HCT116 (cell line): ENCODE data around the gene SLC13A4. TPM values are rescaled to one million over a fixed set of nuclear protein-coding genes. Genes with fewer than 3 reads are reported as not detected.

ENCODE experiments used
- ATAC-seq: fragments of 200-7000 bp; cut with Tn5 transposase; 2 replicates; pipeline ENCODE4 v1.9.1; 2020; ENCODE audit warnings: mild to moderate bottlenecking, moderate library complexity
- BruUV-seq: library from RNA; stranded (reverse); fragments of 400-500 nt; replicated peaks from 2 replicates; lab custom pipeline; 2021; lab: Mats Ljungman, UMichigan
- CTCF ChIA-PET: fragments of 300-600 bp; sonication (Branson Sonifier 250); formaldehyde crosslinking; loops from one replicate; lab custom pipeline; 2021; ENCODE audit warnings: antibody characterized with exemption; lab: Charles Lee
- POLR2A ChIA-PET: fragments of 300-600, 350-600 bp; sonication (Branson Sonifier 250); formaldehyde crosslinking; loops from one replicate; lab custom pipeline; 2021; ENCODE audit warnings: antibody characterized with exemption; lab: Charles Lee
- RAD21 ChIA-PET, 2 experiments: fragments of 300-600 bp; sonication (Branson Sonifier 250); formaldehyde crosslinking; loops; one replicate each; lab custom pipeline; 2023; ENCODE audit warnings: low total read pairs in 2 of 2; ENCODE audit not compliant: uncharacterized antibody in 2 of 2, unreplicated experiment in 2 of 2, low non-redundant PET in 1 of 2; lab: Charles Lee
- DNase-seq: peaks from one replicate; pipeline ENCODE4 v3.0.0-alpha.2; 2010; ENCODE audit warnings: low read depth, low spot score
- H2AFZ ChIP-seq: fragments of 200-600 bp; shearing (Covaris generic), sonication (generic); 2 replicates; pipeline ENCODE4 v1.6.1; 2017; ENCODE audit warnings: low read depth, mixed run types, mixed read lengths, antibody characterized with exemption, low read length; ENCODE audit not compliant: poor library complexity, severe bottlenecking
- H3K27ac ChIP-seq: 2 replicates; pipeline ENCODE4 v1.5.1; 2012; ENCODE audit warnings: low read depth, low read length
- H3K27me3 ChIP-seq: fragments of 200-600 bp; sonication (generic); 2 replicates; pipeline ENCODE4 v1.6.1; 2016; ENCODE audit warnings: mixed run types, low read length, mixed read lengths; ENCODE audit not compliant: insufficient read depth
- H3K36me3 ChIP-seq, 2 experiments: fragments of 200-500 bp in 1 of 2; fragments of 200-600 bp in 1 of 2; sonication (Bioruptor generic) in 1 of 2; sonication (generic) in 1 of 2; 2 replicates each; pipeline versions ENCODE4 v1.5.1 to v1.6.1; 2014 to 2016; ENCODE audit warnings: low read length in 2 of 2, inconsistent platforms in 1 of 2, mixed read lengths in 1 of 2, mixed run types in 1 of 2; ENCODE audit not compliant: insufficient read depth in 2 of 2, control insufficient read depth in 1 of 2
- H3K4me1 ChIP-seq, 2 experiments: fragments of 200-600 bp in 1 of 2; sonication (generic) in 1 of 2; 2 replicates each; pipeline versions ENCODE4 v1.5.1 to v1.6.1; 2012 to 2017; ENCODE audit warnings: low read length in 2 of 2, inconsistent platforms in 1 of 2, mild to moderate bottlenecking in 1 of 2, mixed read lengths in 1 of 2, mixed run types in 1 of 2, moderate library complexity in 1 of 2; ENCODE audit not compliant: insufficient read depth in 2 of 2, control insufficient read depth in 1 of 2
- H3K4me2 ChIP-seq: fragments of 200-600 bp; sonication (generic); 2 replicates; pipeline ENCODE4 v1.6.1; 2017; ENCODE audit warnings: mixed run types, low read length, mixed read lengths
- H3K4me3 ChIP-seq, 2 experiments: fragments of 200-600 bp in 1 of 2; sonication (generic) in 1 of 2; replicated peaks in 1 of 2; 2 replicates each; pipeline ENCODE4 v1.5.1; 2011 to 2016; ENCODE audit warnings: low read length in 2 of 2, control low read depth in 1 of 2, low read depth in 1 of 2, mild to moderate bottlenecking in 1 of 2, mixed read lengths in 1 of 2, mixed run types in 1 of 2
- H3K79me2 ChIP-seq: fragments of 200-600 bp; sonication (generic); 2 replicates; pipeline ENCODE4 v1.6.1; 2017; ENCODE audit warnings: mild to moderate bottlenecking, mixed run types, low read length, moderate library complexity, mixed read lengths; ENCODE audit not compliant: insufficient read depth
- H3K9ac ChIP-seq: fragments of 200-600 bp; sonication (generic); 2 replicates; pipeline ENCODE4 v1.6.1; 2016; ENCODE audit warnings: low read length, mixed read lengths
- H3K9me2 ChIP-seq: fragments of 200-600 bp; sonication (generic), shearing (Covaris generic); 2 replicates; pipeline ENCODE4 v1.6.1; 2017; ENCODE audit warnings: mixed run types, mild to moderate bottlenecking, moderate library complexity; ENCODE audit not compliant: insufficient read depth
- H3K9me3 ChIP-seq, 2 experiments: fragments of 200-500 bp in 1 of 2; fragments of 200-600 bp in 1 of 2; sonication (Bioruptor generic) in 1 of 2; sonication (generic) in 1 of 2; 2 replicates each; pipeline ENCODE4 v1.6.1; 2014 to 2017; ENCODE audit warnings: low read length in 2 of 2, mixed read lengths in 2 of 2, inconsistent platforms in 1 of 2, low read depth in 1 of 2, mild to moderate bottlenecking in 1 of 2, mixed run types in 1 of 2, moderate library complexity in 1 of 2; ENCODE audit not compliant: control insufficient read depth in 1 of 2, insufficient read depth in 1 of 2
- H4K20me1 ChIP-seq: fragments of 200-600 bp; sonication (generic), shearing (Covaris generic); 2 replicates; pipeline ENCODE4 v1.6.1; 2017; ENCODE audit warnings: mixed run types, mild to moderate bottlenecking, moderate library complexity; ENCODE audit not compliant: insufficient read depth
- CEBPB ChIP-seq: IDR thresholded peaks from 2 replicates; pipeline ENCODE4 v1.6.1; 2012; ENCODE audit warnings: low read depth
- CTCF ChIP-seq, 3 experiments: fragments of 200-600 bp in 1 of 3; sonication (generic) in 1 of 3; IDR thresholded peaks in 2 of 3; conservative IDR thresholded peaks in 1 of 3; 2 replicates each; pipeline ENCODE4 v1.5.1; 2012 to 2017; ENCODE audit warnings: low read depth in 2 of 3, low read length in 2 of 3, antibody characterized with exemption in 1 of 3, borderline replicate concordance in 1 of 3, control low read depth in 1 of 3, mild to moderate bottlenecking in 1 of 3, mixed read lengths in 1 of 3, mixed run types in 1 of 3, moderate library complexity in 1 of 3; ENCODE audit not compliant: insufficient read depth in 1 of 3
- EZH2phosphoT487 ChIP-seq: fragments of 200-600 bp; IDR thresholded peaks from 2 replicates; pipeline ENCODE4 v1.6.1; 2018; ENCODE audit warnings: antibody characterized with exemption, borderline replicate concordance
- POLR2AphosphoS5 ChIP-seq: IDR thresholded peaks from 2 replicates; pipeline ENCODE4 v1.6.1; 2011; ENCODE audit warnings: mild to moderate bottlenecking, low read depth, low read length, moderate library complexity
- RAD21 ChIP-seq: IDR thresholded peaks from 2 replicates; pipeline ENCODE4 v1.6.1; 2012; ENCODE audit warnings: low read depth, mild to moderate bottlenecking
- REST ChIP-seq: IDR thresholded peaks from 2 replicates; pipeline ENCODE4 v1.6.1; 2012; ENCODE audit warnings: low read depth
- YY1 ChIP-seq: IDR thresholded peaks from 2 replicates; pipeline ENCODE4 v1.6.1; 2011; ENCODE audit warnings: low read length, low read depth, moderate library complexity, mild to moderate bottlenecking; ENCODE audit not compliant: insufficient replicate concordance; ENCODE audit errors: extremely low read depth
- ZFX ChIP-seq: fragments of 450-650 bp; IDR thresholded peaks from 2 replicates; pipeline ENCODE4 v1.6.1; 2017
- ZNF274 ChIP-seq: fragments of 200-500 bp; sonication (Bioruptor generic); IDR thresholded peaks from 2 replicates; pipeline ENCODE4 v1.6.1; 2014; ENCODE audit warnings: mild to moderate bottlenecking, low read depth, low read length, inconsistent platforms
- intact Hi-C: fragments of 100-400 bp; cut with micrococcal nuclease; formaldehyde crosslinking; loops from 2 replicates; pipeline ENCODE4 v1.10.0; 2022
- total RNA-seq: library from RNA; stranded (reverse); gene quantifications from one replicate; pipeline ENCODE4 v1.2.1, GENCODE V29; 2021; ENCODE audit not compliant: unreplicated experiment

SLC13A4 gene
- total RNA-seq, 1 experiment from 2014 or later: 0.30 TPM

- DNase-seq (no peak), ATAC-seq (no peak)
- Histone ChIP-seq H3K79me2 (0 out of 2 replicates have a peak, but pooled peaks cover 7% of the 10 kb centered on the region), H3K27ac (no peak overlapping the region), H3K9me2 (no peaks in the 10 kb centered on the region), H3K27me3 (no peaks in the 10 kb centered on the region), H3K4me2 (no peak overlapping the region), H3K36me3 (no peaks in the 10 kb centered on the region; a peak in 1 of 4 replicates), H3K4me3 (no peak overlapping the region), H3K9me3 (no peaks in the 10 kb centered on the region), H3K4me1 (no peaks in the 10 kb centered on the region), H2AFZ (no peak overlapping the region), H3K9ac (no peak overlapping the region), H4K20me1 (no peaks in the 10 kb centered on the region)
- intact Hi-C loops: no loop called here
- CTCF ChIA-PET: interaction anchor here (1.5 kb wide), 1 partner anchor 11 kb away, joined by 6 read pairs; no protein-coding TSS in a partner anchor
- TF ChIP-seq ZFX (no peak), RAD21 (no peak), POLR2AphosphoS5 (no peak), YY1 (no peak), REST (no peak), EZH2phosphoT487 (no peak)
- POLR2A ChIA-PET: no interaction called here
- RAD21 ChIA-PET: no interaction called here
- BruUV-seq: no TSS peak
Measured at GRCh38 chr7:135683609-135684008, 44.4 kb downstream of the SLC13A4 start.

GRCh38 chr7:135682191-135682590 is 45.8 kb downstream of the SLC13A4 start:
- Histone ChIP-seq H3K27me3 (no peaks in the 10 kb centered on the region), H3K4me2 (no peak overlapping the region), H3K27ac (no peak overlapping the region), H3K79me2 (peaks cover 7% of the 10 kb centered on the region; the same call in 1 of the 2 replicates), H3K36me3 (no peaks in the 10 kb centered on the region; a peak in 1 of 4 replicates), H3K4me1 (no peaks in the 10 kb centered on the region), H3K4me3 (no peak overlapping the region), H3K9ac (no peak overlapping the region), H4K20me1 (no peaks in the 10 kb centered on the region), H3K9me2 (no peaks in the 10 kb centered on the region), H3K9me3 (no peaks in the 10 kb centered on the region), H2AFZ (no peak overlapping the region)
- POLR2A ChIA-PET: no interaction called here
- BruUV-seq: no TSS peak
- intact Hi-C loops: no loop called here
- DNase-seq: no peak
- CTCF ChIA-PET: interaction anchor here (1.5 kb wide), 1 partner anchor 10 kb away, joined by 6 read pairs; no protein-coding TSS in a partner anchor
- ATAC-seq: no peak
- RAD21 ChIA-PET: no interaction called here
- TF ChIP-seq CEBPB (no peak), REST (no peak), YY1 (no peak), POLR2AphosphoS5 (no peak), ZNF274 (no peak), CTCF (IDR thresholded peaks at IDR 0.05 in 2 of 3, conservative IDR thresholded peaks at IDR 0.05 in 1 of 3; ENCODE audit: borderline replicate concordance in 1 of 3, insufficient read depth in 1 of 3, low read depth in 2 of 3, low read length in 2 of 3) (no peak)
